K562 (cell line): ENCODE results near the gene PSMC6. TPM values are rescaled to one million over a fixed set of nuclear protein-coding genes. Genes with fewer than 3 reads are reported as not detected.

Experiments
- BHLHE40 ChIP-seq: IDR thresholded peaks from 2 replicates; pipeline ENCODE4 v1.6.1; 2011; ENCODE audit warnings: low read length, improper control_type of control experiment
- C11orf30 ChIP-seq: fragments of 450-650 bp; IDR thresholded peaks from 2 replicates; pipeline ENCODE4 v1.6.1; 2016; ENCODE audit warnings: low read depth, mild to moderate bottlenecking
- CLOCK ChIP-seq: fragments of 250-450 bp; sonication (Bioruptor Pico); IDR thresholded peaks from 2 replicates; pipeline ENCODE4 v1.4.0; 2020; ENCODE audit warnings: mild to moderate bottlenecking, moderate library complexity, borderline replicate concordance
- CREB3L1 ChIP-seq: fragments of 450-650 bp; IDR thresholded peaks from 2 replicates; pipeline ENCODE4 v1.6.1; 2014; ENCODE audit warnings: low read depth, mild to moderate bottlenecking, moderate library complexity, borderline replicate concordance
- CREM ChIP-seq: IDR thresholded peaks from 2 replicates; pipeline ENCODE4 v1.6.1; 2014; ENCODE audit warnings: antibody characterized with exemption, low read depth
- ETV5 ChIP-seq: sonication (generic); formaldehyde crosslinking; IDR thresholded peaks from 2 replicates; pipeline ENCODE4 v1.4.0; 2020; ENCODE audit warnings: low read depth, mild to moderate bottlenecking, missing genetic modification reagents
- HINFP ChIP-seq: fragments of 450-650 bp; conservative IDR thresholded peaks from 2 replicates; pipeline ENCODE4 v1.6.1; 2016; ENCODE audit warnings: missing genetic modification characterization, low read depth, mild to moderate bottlenecking, control low read depth, missing compliant biosample characterization
- HMGXB4 ChIP-seq: sonication (generic); formaldehyde crosslinking; IDR thresholded peaks from 2 replicates; pipeline ENCODE4 v1.8.1; 2023; ENCODE audit warnings: mild to moderate bottlenecking, missing genetic modification reagents
- MNT ChIP-seq, 2 experiments: fragments of 450-650 bp; conservative IDR thresholded peaks; 2 replicates each; pipeline ENCODE4 v1.6.1; 2017; ENCODE audit warnings: mild to moderate bottlenecking in 2 of 2, moderate library complexity in 2 of 2
- MXI1 ChIP-seq: IDR thresholded peaks from 2 replicates; pipeline ENCODE4 v1.6.1; 2011; ENCODE audit warnings: low read depth, mild to moderate bottlenecking, improper control_type of control experiment, low read length
- NCOA2 ChIP-seq, 2 experiments: fragments of 450-650 bp; IDR thresholded peaks; 2 replicates each; pipeline ENCODE4 v1.6.1; 2018; ENCODE audit warnings: mild to moderate bottlenecking in 2 of 2, moderate library complexity in 1 of 2; ENCODE audit not compliant: partially characterized antibody in 2 of 2
- NFE2 ChIP-seq: IDR thresholded peaks from 2 replicates; pipeline ENCODE4 v1.6.1; 2014; ENCODE audit warnings: antibody characterized with exemption, low read depth
- SETDB1 ChIP-seq: IDR thresholded peaks from one replicate; pipeline ENCODE4 v1.6.1; 2012; ENCODE audit warnings: low read length, control low read depth, inconsistent platforms
- VEZF1 ChIP-seq: fragments of 200-800 bp; sonication (Bioruptor generic); IDR thresholded peaks from 2 replicates; pipeline ENCODE4 v1.6.1; 2017; ENCODE audit warnings: missing genetic modification characterization, missing compliant biosample characterization
- YBX1 ChIP-seq: fragments of 450-650 bp; IDR thresholded peaks from 2 replicates; pipeline ENCODE4 v1.7.1; 2016; ENCODE audit warnings: mild to moderate bottlenecking
- polyA plus RNA-seq, 8 experiments: library from polyadenylated mRNA; depleted of rRNA in 4 of 8; stranded (reverse) in 5 of 8; unstranded in 3 of 8; fragments of >200 nt; fragmentation: Nextera tagmentation in 2 of 8; fragmentation: Illumina TruSeq in 1 of 8; extraction: Ambion mirVana in 2 of 8; extraction: Trizol in 1 of 8; gene quantifications; 2 replicates each; pipeline versions ENCODE4 v1.2.1 to v1.2.3, GENCODE V29; 2011 to 2014; ENCODE audit warnings: inconsistent platforms in 1 of 8, missing spikeins in 1 of 8
- total RNA-seq, 7 experiments: library from RNA; depleted of rRNA in 6 of 7; stranded (reverse); fragments of >200 nt in 6 of 7; fragmentation: Illumina TruSeq in 2 of 7; extraction: Trizol in 2 of 7; gene quantifications; 2 replicates each; pipeline versions ENCODE4 v1.2.1 to v1.2.3, GENCODE V29; 2011 to 2021; ENCODE audit warnings: low replicate concordance in 1 of 7

Gene PSMC6
- total and polyA plus RNA-seq, 9 of the 15 experiments (the other 6 are each of a cell fraction or from before 2014, with no cell fraction given) = 91.4 to 224 (median 182) TPM

GRCh38 chr14:52706724-52707706 lies at the start of gene PSMC6 (continued):
- TF ChIP-seq VEZF1 (CRISPR knock-in tag) (peak; percentile 54), YBX1 (no peak), BHLHE40 (no peak), HMGXB4 (CRISPR knock-in tag) (no peak), NFE2 (no peak), MNT (conservative IDR thresholded peaks at IDR 0.05) (peak in 1 of 2 experiments; percentile 46; a peak in 3 of 4 replicates), HINFP (tag) (no peak), C11orf30 (peak; percentile 63), ETV5 (peak; percentile 38; the same call in 1 of the 2 replicates), CREM (peak; percentile 41), MXI1 (0 out of 2 replicates have a peak, but pooled peaks have one; percentile 6), SETDB1 (no peak), NCOA2 (IDR thresholded peaks at IDR 0.05; ENCODE audit: partially characterized antibody in 2 of 2) (no peak), CLOCK (CRISPR knock-in tag) (no peak), CREB3L1 (no peak)
